MG63 (cell line): ENCODE results near the gene SYT8. TPM values are rescaled to one million over a fixed set of nuclear protein-coding genes. Genes with fewer than 3 reads are reported as not detected.
"Not testable (repeated sequence)": the region's sequence is repeated elsewhere in the genome, so short reads cannot be mapped to it uniquely, and the experiment has no call there.

Experiments used
- DNase-seq: peaks from one replicate; pipeline ENCODE4 v3.0.0-alpha.2; 2020
- H3K27me3 ChIP-seq: fragments of 250-450 bp; sonication (Bioruptor Pico); 2 replicates; pipeline ENCODE4 v1.5.1; 2020; ENCODE audit warnings: mild to moderate bottlenecking, moderate library complexity
- H3K36me3 ChIP-seq: fragments of 250-450 bp; sonication (Bioruptor Pico); 2 replicates; pipeline ENCODE4 v1.5.1; 2020; ENCODE audit warnings: mild to moderate bottlenecking, moderate library complexity
- H3K4me3 ChIP-seq: fragments of 250-450 bp; sonication (Bioruptor Pico); 2 replicates; pipeline ENCODE4 v1.5.1; 2020; ENCODE audit warnings: mild to moderate bottlenecking, moderate library complexity
- H3K9me3 ChIP-seq: fragments of 250-450 bp; sonication (Bioruptor Pico); 2 replicates; pipeline ENCODE4 v1.5.1; 2020; ENCODE audit warnings: mild to moderate bottlenecking, moderate library complexity
- total RNA-seq: library from RNA; depleted of rRNA; stranded (reverse); fragments of >200 nt; shearing (Covaris generic); gene quantifications from 2 replicates; pipeline ENCODE4 v1.2.3, GENCODE V29; 2014; ENCODE audit warnings: low replicate concordance

The SYT8 gene
- total RNA-seq, 1 experiment from 2014 or later = not detected

DNA sequence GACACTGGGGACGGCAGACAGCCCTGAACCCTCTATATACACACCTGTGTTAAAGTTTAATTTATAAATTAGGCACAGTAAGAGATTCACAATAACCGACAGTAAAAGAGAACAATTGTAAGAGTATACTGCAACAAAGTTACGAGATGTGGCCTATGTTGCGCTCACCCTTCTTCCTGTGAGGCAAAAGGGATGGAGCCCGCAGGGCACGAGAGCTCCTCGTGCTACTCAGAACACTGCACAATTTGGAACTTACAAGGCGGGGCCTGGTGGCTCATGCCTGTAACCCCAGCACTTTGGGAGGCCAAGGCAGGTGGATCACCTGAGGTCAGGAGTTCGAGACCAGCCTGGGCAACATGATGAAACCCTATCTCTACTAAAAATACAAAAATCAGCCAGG, 21.4 kb upstream of the SYT8 start:
- not testable (repeated sequence) for H3K27me3 ChIP-seq, H3K36me3 ChIP-seq, H3K9me3 ChIP-seq, H3K4me3 ChIP-seq, DNase-seq

DNA sequence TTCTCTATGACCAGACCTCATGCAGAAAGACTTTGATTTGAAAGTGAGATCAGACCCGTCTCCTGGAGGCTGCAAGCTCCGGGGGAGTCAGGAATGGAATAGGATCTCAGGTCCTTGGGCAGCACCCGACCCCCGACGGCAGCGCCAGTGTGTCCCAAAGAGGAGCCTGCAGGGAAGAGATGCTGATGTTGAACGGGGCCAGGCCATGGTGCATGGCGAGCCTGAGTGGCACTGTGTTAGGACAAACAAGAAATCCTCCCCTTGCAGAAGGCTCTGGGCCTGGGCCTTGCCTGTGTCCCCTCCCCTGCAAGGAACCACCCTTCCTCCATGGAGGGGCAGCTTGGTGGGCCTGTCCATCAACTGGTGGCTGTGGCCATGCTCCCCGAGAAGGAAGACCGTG, 20.1 kb upstream of the SYT8 start:
- H3K27me3 ChIP-seq = no peaks in the 10 kb centered on the region
- no peak for DNase-seq
- no peak overlapping the region for H3K4me3 ChIP-seq
- H3K9me3 ChIP-seq = peaks cover 9% of the 10 kb centered on the region; the same call in 1 of the 2 replicates
- H3K36me3 ChIP-seq = no peaks in the 10 kb centered on the region

DNA sequence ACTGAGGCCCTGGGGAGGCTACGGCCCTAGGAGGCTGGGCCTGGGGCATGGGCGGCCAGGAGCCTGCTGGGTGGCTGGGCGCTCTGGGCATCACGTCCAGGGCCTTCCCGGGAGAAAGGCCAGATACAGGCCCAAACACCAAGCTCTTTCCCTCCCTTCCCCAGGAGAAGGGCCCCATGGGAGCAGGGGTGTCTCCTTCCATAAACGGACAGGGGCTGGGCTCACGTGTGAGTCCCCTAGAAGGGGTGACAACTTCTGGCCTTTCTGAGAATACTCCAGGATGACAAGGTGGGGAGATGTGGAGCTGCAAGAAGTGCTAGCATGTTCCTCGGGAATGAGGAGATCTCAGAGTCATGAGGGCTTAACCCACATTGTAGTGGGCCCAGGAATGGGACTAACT, 19.5 kb upstream of the SYT8 start:
- no peak overlapping the region for H3K4me3 ChIP-seq
- no peaks in the 10 kb centered on the region for H3K36me3 ChIP-seq
- no peaks in the 10 kb centered on the region for H3K27me3 ChIP-seq
- DNase-seq = no peak
- peaks cover 5% of the 10 kb centered on the region; the same call in 1 of the 2 replicates for H3K9me3 ChIP-seq

GRCh38 chr11:1815751-1816150, 19.0 kb upstream of the SYT8 start:
- no peaks in the 10 kb centered on the region for H3K27me3 ChIP-seq
- no peak for DNase-seq
- no peaks in the 10 kb centered on the region for H3K36me3 ChIP-seq
- no peak overlapping the region for H3K4me3 ChIP-seq
- peaks cover 5% of the 10 kb centered on the region; the same call in 1 of the 2 replicates for H3K9me3 ChIP-seq

DNA sequence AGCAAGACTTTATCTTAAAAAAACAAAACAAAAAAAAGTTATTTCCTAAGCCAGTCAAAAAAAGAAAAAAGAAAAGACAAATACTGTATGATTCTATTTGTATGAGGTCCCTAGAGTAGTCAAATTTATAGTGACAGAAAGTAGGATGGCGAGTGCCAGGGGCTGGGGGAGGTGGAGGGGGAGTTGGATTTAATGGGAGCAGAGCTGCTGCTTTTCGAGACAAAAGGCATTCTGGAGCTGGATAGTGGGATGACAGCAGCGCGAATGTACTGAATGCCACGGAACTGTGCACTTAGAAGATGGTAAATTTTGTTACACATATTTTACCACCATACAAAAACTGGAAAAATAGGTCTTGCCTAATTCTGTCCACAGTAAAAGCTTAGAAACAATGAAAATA, 17.8 kb upstream of the SYT8 start:
- no peak overlapping the region for H3K4me3 ChIP-seq
- H3K9me3 ChIP-seq = peaks cover 4% of the 10 kb centered on the region; the same call in 1 of the 2 replicates
- no peaks in the 10 kb centered on the region for H3K27me3 ChIP-seq
- no peaks in the 10 kb centered on the region for H3K36me3 ChIP-seq
- no peak for DNase-seq

- H3K36me3 ChIP-seq = no peaks in the 10 kb centered on the region
- DNase-seq = no peak
- H3K27me3 ChIP-seq = no peaks in the 10 kb centered on the region
- no peak overlapping the region for H3K4me3 ChIP-seq
- no peaks in the 10 kb centered on the region; the same call in 1 of the 2 replicates for H3K9me3 ChIP-seq
Observed at GRCh38 chr11:1817511-1817910, 17.3 kb upstream of the SYT8 start.

- Histone ChIP-seq H3K4me3 (no peak overlapping the region), H3K27me3 (no peaks in the 10 kb centered on the region), H3K9me3 (no peaks in the 10 kb centered on the region; the same call in 1 of the 2 replicates), H3K36me3 (no peaks in the 10 kb centered on the region)
- no peak for DNase-seq
Observed at GRCh38 chr11:1819074-1819473, 15.7 kb upstream of the SYT8 start.

DNA sequence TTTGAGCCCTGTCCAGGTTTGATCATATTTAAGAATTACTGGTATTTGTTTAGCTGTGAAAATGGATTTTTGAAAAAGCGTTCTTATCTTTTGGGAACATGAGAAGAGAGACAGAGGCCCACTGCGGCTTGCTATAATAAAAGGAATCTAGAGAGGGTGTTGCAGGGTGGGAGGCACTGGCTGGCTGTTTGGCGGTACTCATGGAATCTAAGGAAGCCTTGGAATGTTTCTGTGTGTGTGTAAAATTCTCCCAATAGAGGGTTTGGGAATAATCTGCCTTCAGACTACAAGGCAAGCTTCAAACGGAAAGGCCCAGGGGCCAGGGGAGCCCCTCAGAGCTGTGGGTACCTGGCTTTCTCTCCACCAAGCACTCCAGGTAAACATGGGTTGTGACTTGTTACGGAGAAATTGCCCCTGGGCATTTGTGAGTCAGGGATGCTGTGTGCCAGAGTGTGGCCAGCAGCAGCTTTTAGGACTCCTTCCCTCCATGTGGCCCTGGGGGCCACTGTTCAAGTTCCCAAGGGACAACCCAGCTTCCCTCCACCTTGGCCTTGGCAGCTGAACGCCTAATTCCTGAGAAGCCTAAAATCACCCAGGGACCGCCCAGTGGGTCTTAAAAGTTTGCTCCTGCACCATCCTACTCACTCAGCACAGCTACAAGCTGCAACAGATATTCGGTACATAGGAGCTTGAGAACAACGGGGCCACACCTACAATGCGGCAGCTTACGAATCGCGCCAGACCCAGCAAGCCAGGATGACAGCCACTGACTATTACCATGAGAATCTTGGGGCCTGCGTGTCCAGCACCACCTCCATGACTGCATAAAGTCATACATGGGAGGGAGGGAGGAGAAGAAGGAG, 14.1 kb upstream of the SYT8 start:
- H3K36me3 ChIP-seq = no peaks in the 10 kb centered on the region
- H3K27me3 ChIP-seq = no peaks in the 10 kb centered on the region
- DNase-seq = no peak
- H3K9me3 ChIP-seq = no peaks in the 10 kb centered on the region; the same call in 1 of the 2 replicates
- H3K4me3 ChIP-seq = no peak overlapping the region

DNA sequence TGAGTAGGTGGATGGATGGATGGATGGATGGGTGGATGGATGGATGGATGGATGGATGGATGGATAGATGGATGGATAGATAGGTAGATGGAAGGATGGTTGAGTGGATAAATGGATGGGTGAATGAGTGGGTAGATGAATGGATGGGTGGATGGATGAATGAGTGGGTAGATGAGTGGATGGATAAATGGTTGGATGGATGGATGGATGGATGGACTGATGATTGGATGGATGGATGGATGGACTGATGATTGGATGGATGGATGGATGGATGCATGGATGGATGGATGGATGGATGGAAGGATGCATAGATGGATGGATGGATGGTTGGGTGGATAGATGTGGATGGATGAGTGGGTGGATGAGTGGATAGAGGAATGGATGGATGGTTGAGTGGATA, 13.2 kb upstream of the SYT8 start:
- H3K36me3 ChIP-seq = no peaks in the 10 kb centered on the region
- H3K4me3 ChIP-seq = no peak overlapping the region
- H3K9me3 ChIP-seq = no peaks in the 10 kb centered on the region; the same call in 1 of the 2 replicates
- DNase-seq = no peak
- no peaks in the 10 kb centered on the region for H3K27me3 ChIP-seq

DNA sequence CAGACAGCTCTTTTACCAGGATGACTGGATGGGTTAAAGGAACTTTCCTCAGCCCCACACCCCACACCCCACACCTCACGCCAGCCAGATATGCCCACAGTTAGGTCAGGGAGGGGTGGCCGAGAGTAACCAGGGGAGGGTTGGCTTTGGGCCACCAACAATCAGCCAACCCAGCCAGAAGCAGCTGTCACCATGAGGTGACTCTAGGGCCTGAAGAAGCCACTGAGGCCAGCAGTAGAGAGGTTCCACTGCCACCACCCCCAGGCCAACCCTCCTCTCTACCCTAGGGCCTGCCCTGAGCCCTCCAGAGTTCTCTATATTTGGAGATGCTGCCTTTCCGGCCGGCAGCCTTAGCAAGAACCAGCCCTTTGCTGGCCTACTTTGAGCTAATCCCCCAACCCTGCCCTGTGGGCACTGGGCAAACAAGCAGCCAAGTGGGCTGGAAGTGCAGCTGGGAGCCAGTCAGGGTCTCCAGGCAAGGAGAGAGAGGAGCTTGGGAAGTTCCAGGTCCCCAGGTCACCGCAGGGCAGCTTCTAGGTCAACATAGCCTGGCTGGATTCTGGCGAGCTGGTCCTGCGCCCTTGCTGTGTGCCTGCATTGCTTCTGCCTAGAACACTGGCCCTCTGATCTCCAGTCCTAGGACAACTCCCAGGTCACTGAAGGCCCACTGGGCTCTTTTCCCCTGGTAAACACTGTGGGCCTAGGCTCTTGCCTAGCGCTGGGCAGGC, 12.0 kb upstream of the SYT8 start:
- no peak for DNase-seq
- H3K4me3 ChIP-seq = no peak overlapping the region
- H3K27me3 ChIP-seq = no peaks in the 10 kb centered on the region
- H3K9me3 ChIP-seq = no peaks in the 10 kb centered on the region; the same call in 1 of the 2 replicates
- H3K36me3 ChIP-seq = no peaks in the 10 kb centered on the region

- Histone ChIP-seq H3K36me3 (no peaks in the 10 kb centered on the region), H3K27me3 (no peaks in the 10 kb centered on the region), H3K4me3 (no peak overlapping the region), H3K9me3 (no peaks in the 10 kb centered on the region)
- no peak for DNase-seq
Observed at GRCh38 chr11:1823376-1824220, 11.2 kb upstream of the SYT8 start.

DNA sequence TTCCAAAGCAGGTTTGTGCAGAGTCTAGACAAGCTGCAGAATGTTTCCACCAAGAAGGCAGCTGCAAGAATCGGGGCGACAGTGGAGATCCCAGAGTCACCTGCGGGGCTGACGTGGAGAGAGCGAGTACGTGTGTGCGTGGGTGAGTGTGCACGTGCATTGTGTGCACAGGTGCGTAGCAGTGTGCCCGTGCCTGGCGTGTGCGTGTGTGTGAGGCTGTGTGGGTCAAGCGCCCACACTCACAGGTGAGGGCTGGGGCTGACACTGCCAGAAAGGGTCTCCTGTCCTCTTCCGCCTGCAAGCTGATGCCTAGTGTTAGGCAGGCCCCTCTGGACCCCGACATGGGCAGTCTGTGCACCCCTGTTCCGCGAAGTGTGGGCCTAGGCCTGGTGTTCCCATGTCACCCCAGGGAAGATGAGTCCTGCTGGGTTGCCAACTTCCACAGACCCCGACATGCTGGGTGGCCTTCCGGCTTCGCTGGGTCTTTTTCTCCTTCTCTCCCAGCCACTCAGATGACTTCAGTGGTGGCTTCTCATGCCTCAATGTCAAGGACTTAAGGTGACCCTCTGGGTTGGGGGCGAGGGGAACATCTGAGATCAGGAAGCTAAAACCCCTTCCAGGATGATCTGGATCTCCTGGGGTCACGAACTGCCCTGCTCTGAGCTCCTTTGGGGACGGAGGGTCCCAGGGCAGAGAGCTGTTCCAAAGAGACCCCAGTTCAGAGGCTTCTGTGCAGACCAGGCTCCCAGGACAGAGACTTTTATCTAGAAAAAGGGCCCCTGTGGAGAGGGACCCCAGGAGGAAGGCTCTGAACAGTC, 10.4 kb upstream of the SYT8 start:
- no peaks in the 10 kb centered on the region for H3K9me3 ChIP-seq
- H3K4me3 ChIP-seq = no peak overlapping the region
- H3K27me3 ChIP-seq = no peaks in the 10 kb centered on the region
- DNase-seq = no peak
- no peaks in the 10 kb centered on the region for H3K36me3 ChIP-seq

GRCh38 chr11:1825039-1825740, 9.6 kb upstream of the SYT8 start:
- no peak overlapping the region for H3K4me3 ChIP-seq
- no peaks in the 10 kb centered on the region for H3K9me3 ChIP-seq
- no peaks in the 10 kb centered on the region for H3K36me3 ChIP-seq
- no peaks in the 10 kb centered on the region for H3K27me3 ChIP-seq
- peak; percentile 33 for DNase-seq

GRCh38 chr11:1825785-1826451, 8.9 kb upstream of the SYT8 start:
- H3K27me3 ChIP-seq = no peaks in the 10 kb centered on the region

GRCh38 chr11:1826552-1827094, 8.2 kb upstream of the SYT8 start:
- H3K27me3 ChIP-seq = no peaks in the 10 kb centered on the region
- DNase-seq = peak; percentile 77
- H3K4me3 ChIP-seq = no peak overlapping the region
- no peaks in the 10 kb centered on the region for H3K36me3 ChIP-seq
- no peaks in the 10 kb centered on the region for H3K9me3 ChIP-seq

More at GRCh38 chr11:1825785-1826451, 8.9 kb upstream of the SYT8 start:
- no peak for DNase-seq
- Histone ChIP-seq H3K36me3 (no peaks in the 10 kb centered on the region), H3K4me3 (no peak overlapping the region), H3K9me3 (no peaks in the 10 kb centered on the region)
